Natural killer cell (primary cell): ENCODE results near the gene CLIP2. TPM values are rescaled to one million over a fixed set of nuclear protein-coding genes. Genes with fewer than 3 reads are reported as not detected.

Experiments
- ATAC-seq, 3 donors: fragments of 150-1000 bp in 2 of 3; fragments of 200-7000 bp in 1 of 3; cut with Tn5 transposase; 1 replicate in 1 of 3; 2 replicates in 2 of 3; pipeline ENCODE4 v1.10.0; 2021; ENCODE audit warnings: mild to moderate bottlenecking in 2 of 3, moderate library complexity in 2 of 3
- DNase-seq, 2 donors: peaks; one replicate each; pipeline versions ENCODE4 v3.0.0 to v3.0.0-alpha.2; 2013 to 2021; ENCODE audit warnings: mixed read lengths in 1 of 2
- H3K27ac ChIP-seq: one replicate; pipeline ENCODE4 v1.5.1; 2013; ENCODE audit warnings: mild to moderate bottlenecking, low read length
- H3K27me3 ChIP-seq: one replicate; pipeline ENCODE4 v1.6.1; 2013; ENCODE audit warnings: low read length; ENCODE audit not compliant: control insufficient read depth, insufficient read depth
- H3K36me3 ChIP-seq: one replicate; pipeline ENCODE4 v1.6.1; 2013; ENCODE audit warnings: low read length; ENCODE audit not compliant: control insufficient read depth, insufficient read depth
- H3K4me1 ChIP-seq: one replicate; pipeline ENCODE4 v1.6.1; 2013; ENCODE audit warnings: low read length; ENCODE audit not compliant: control insufficient read depth, insufficient read depth
- H3K4me3 ChIP-seq: one replicate; pipeline ENCODE4 v1.5.1; 2013; ENCODE audit warnings: low read length
- H3K9me3 ChIP-seq: one replicate; pipeline ENCODE4 v1.6.1; 2013; ENCODE audit warnings: low read length; ENCODE audit not compliant: control insufficient read depth, insufficient read depth
- H3K27ac Mint-ChIP-seq, 2 donors: one replicate each; pipeline ENCODE4 v1.8.0; 2022; ENCODE audit warnings: mild to moderate bottlenecking in 2 of 2, mixed read lengths in 2 of 2, moderate library complexity in 1 of 2
- H3K27me3 Mint-ChIP-seq, 2 donors: one replicate each; pipeline ENCODE4 v1.8.0; 2022; ENCODE audit warnings: low read depth in 2 of 2, mixed read lengths in 2 of 2
- H3K36me3 Mint-ChIP-seq: one replicate; pipeline ENCODE4 v1.8.0; 2022; ENCODE audit warnings: mixed read lengths
- H3K4me1 Mint-ChIP-seq, 2 donors: one replicate each; pipeline ENCODE4 v1.8.0; 2022; ENCODE audit warnings: mixed read lengths in 2 of 2
- H3K4me3 Mint-ChIP-seq: one replicate; pipeline ENCODE4 v1.8.0; 2022; ENCODE audit warnings: mild to moderate bottlenecking, moderate library complexity, mixed read lengths
- H3K9me3 Mint-ChIP-seq, 2 donors: one replicate each; pipeline ENCODE4 v1.8.0; 2022; ENCODE audit warnings: mixed read lengths in 2 of 2
- WGBS: methylation state at CpG from one replicate; pipeline ENCODE4 v1.1.7; 2013; ENCODE audit warnings: missing lambda C conversion rate; ENCODE audit not compliant: insufficient coverage; 5-methylcytosine and 5-hydroxymethylcytosine counted together
- intact Hi-C: fragments of 100-400 bp; cut with micrococcal nuclease; formaldehyde crosslinking; loops from one replicate; pipeline ENCODE4 v1.14.2; 2022
- total RNA-seq, 4 donors: library from RNA; stranded (reverse); fragments of 120-200 nt in 1 of 4; gene quantifications; one replicate each; pipeline versions ENCODE4 v1.2.3 to v1.2.4, GENCODE V29; 2013 to 2022
- TF ChIP-seq, protein P1 (sequence below): fragments of 200-600 bp; IDR thresholded peaks from one replicate; pipeline ENCODE4 v1.8.0; 2022; ENCODE audit warnings: antibody characterized with exemption

The CLIP2 gene
- total RNA-seq, 3 donors from 2014 or later (not counting 1 experiment from before 2014, with no cell fraction given), result 8.5 to 14.7 (median 10.5) TPM

DNA sequence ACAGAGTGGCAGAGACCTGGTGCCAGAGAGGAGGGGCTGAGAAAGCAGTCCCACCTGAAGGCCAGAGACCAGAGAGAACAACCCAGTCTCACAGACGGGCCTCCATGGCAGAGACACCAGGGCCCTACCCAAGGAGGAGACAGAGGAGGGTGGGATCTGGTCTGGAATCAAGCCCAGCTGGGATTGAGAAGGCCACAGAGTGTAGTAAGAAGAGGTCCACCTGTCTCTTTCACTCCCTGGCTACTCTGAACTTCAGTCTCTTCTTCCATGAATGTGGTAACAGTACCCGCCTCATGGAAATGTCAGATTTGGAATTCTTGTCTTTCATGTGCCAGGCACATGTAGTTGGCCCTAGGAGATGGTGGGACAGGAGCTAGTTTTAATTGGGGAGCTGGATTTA lies 55.6 kb downstream of the CLIP2 start:
- H3K27ac ChIP-seq, result no peak overlapping the region
- ATAC-seq, result no peak
- no peak overlapping the region for H3K4me3 Mint-ChIP-seq
- no peaks in the 10 kb centered on the region for H3K36me3 ChIP-seq
- DNase-seq, result no peak
- H3K4me3 ChIP-seq, result no peak overlapping the region
- H3K27me3 ChIP-seq, result no peaks in the 10 kb centered on the region
- H3K36me3 Mint-ChIP-seq, result no peaks in the 10 kb centered on the region
- no peaks in the 10 kb centered on the region for H3K9me3 ChIP-seq
- peaks cover 8% of the 10 kb centered on the region for H3K4me1 ChIP-seq
- H3K9me3 Mint-ChIP-seq, result no peaks in the 10 kb centered on the region
- no peaks in the 10 kb centered on the region for H3K27me3 Mint-ChIP-seq
- no peak overlapping the region for H3K27ac Mint-ChIP-seq
- WGBS, result 100% methylated on average over 2 of the region's 2 CpGs
- intact Hi-C loops, result no loop called here
- peaks cover 0 to 6% of the 10 kb centered on the region in 2 donors for H3K4me1 Mint-ChIP-seq
- TF ChIP-seq, protein P1, sequence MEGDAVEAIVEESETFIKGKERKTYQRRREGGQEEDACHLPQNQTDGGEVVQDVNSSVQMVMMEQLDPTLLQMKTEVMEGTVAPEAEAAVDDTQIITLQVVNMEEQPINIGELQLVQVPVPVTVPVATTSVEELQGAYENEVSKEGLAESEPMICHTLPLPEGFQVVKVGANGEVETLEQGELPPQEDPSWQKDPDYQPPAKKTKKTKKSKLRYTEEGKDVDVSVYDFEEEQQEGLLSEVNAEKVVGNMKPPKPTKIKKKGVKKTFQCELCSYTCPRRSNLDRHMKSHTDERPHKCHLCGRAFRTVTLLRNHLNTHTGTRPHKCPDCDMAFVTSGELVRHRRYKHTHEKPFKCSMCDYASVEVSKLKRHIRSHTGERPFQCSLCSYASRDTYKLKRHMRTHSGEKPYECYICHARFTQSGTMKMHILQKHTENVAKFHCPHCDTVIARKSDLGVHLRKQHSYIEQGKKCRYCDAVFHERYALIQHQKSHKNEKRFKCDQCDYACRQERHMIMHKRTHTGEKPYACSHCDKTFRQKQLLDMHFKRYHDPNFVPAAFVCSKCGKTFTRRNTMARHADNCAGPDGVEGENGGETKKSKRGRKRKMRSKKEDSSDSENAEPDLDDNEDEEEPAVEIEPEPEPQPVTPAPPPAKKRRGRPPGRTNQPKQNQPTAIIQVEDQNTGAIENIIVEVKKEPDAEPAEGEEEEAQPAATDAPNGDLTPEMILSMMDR, result no peak

DNA sequence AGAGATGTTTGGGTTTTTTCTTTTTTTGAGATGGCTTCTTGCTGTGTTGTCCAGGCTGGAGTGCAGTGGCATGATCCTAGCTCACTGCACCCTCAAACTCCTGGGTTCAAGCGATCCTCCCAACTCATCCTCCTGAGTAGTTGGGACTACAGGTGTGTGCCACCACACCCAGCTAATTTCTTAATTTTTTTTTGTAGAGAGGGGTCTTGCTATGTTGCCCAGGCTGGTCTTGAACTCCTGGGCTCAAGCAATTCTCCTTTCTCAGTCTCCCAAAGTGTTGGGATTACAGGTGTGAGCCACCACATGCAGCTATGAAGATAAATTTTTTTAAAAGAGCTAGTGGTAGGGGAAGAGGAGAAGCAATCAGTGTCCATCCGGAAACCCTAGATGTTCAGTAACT lies 56.8 kb downstream of the CLIP2 start:
- no peaks in the 10 kb centered on the region for H3K36me3 ChIP-seq
- no peak overlapping the region for H3K27ac ChIP-seq
- Mint-ChIP-seq H3K4me3 (no peak overlapping the region), H3K27ac (no peak overlapping the region), H3K9me3 (no peaks in the 10 kb centered on the region), H3K36me3 (no peaks in the 10 kb centered on the region), H3K4me1 (no peaks in the 10 kb centered on the region), H3K27me3 (no peaks in the 10 kb centered on the region)
- H3K4me1 ChIP-seq, result peaks cover under 1% of the 10 kb centered on the region
- TF ChIP-seq, protein P1, result no peak
- ATAC-seq (no peak), DNase-seq (no peak)
- H3K27me3 ChIP-seq, result no peaks in the 10 kb centered on the region
- no peak overlapping the region for H3K4me3 ChIP-seq
- intact Hi-C loops, result no loop called here
- 88% methylated on average over 2 of the region's 2 CpGs for WGBS
- no peaks in the 10 kb centered on the region for H3K9me3 ChIP-seq

DNA sequence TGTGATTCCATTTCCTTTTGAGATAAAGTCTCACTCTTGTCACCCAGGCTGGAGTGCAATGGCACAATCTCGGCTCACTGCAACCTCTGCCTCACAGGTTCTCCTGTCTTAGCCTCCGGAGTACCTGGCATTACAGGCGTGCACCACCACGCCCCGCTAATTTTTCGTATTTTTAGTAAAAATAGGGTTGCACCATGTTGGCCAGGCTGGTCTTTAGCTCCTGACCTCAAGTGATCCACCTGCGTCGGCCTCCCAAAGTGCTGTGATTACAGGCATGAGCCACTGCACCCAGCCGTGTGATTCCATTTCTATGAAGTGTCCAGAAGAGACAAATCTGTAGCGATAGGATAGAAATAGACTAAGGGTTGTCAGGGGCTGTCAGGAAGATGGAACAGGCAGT lies 60.4 kb downstream of the CLIP2 start:
- no peak overlapping the region for H3K4me3 Mint-ChIP-seq
- H3K27me3 ChIP-seq, result no peaks in the 10 kb centered on the region
- no peaks in the 10 kb centered on the region for H3K36me3 ChIP-seq
- no peaks in the 10 kb centered on the region for H3K4me1 ChIP-seq
- H3K27ac Mint-ChIP-seq, result no peak overlapping the region
- no peak overlapping the region for H3K27ac ChIP-seq
- no peak for ATAC-seq
- H3K36me3 Mint-ChIP-seq, result no peaks in the 10 kb centered on the region
- H3K4me1 Mint-ChIP-seq, result no peaks in the 10 kb centered on the region
- H3K27me3 Mint-ChIP-seq, result no peaks in the 10 kb centered on the region
- 95% methylated on average over 10 of the region's 10 CpGs for WGBS
- no peaks in the 10 kb centered on the region for H3K9me3 ChIP-seq
- no peak for DNase-seq
- H3K9me3 Mint-ChIP-seq, result no peaks in the 10 kb centered on the region
- TF ChIP-seq, protein P1, result no peak
- H3K4me3 ChIP-seq, result no peak overlapping the region
- intact Hi-C loops, result no loop called here

DNA sequence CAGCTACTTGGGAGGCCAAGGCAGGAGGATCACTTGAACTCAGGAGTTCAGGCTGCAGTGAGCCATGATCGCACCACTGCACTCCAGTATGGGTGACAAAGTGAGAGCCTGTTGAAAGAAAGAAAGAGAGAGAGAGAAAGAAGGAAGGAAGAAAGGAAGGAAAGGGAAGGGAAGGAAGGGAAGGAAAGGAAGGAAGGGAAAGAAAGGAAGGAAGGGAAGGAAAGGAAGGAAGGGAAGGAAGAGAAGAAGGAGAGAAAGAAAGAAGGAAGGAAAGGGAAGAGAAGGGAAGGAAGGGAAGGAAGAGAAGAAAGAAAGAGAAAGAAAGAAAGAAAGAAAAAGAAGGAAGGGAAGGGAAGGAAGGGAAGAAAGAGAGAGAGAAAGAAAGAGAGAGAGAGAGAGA lies 61.5 kb downstream of the CLIP2 start:
- Mint-ChIP-seq H3K4me1 (no peaks in the 10 kb centered on the region), H3K9me3 (no peaks in the 10 kb centered on the region), H3K27me3 (no peaks in the 10 kb centered on the region), H3K36me3 (no peaks in the 10 kb centered on the region), H3K27ac (no peak overlapping the region), H3K4me3 (no peak overlapping the region)
- H3K9me3 ChIP-seq, result no peaks in the 10 kb centered on the region
- H3K4me1 ChIP-seq, result no peaks in the 10 kb centered on the region
- 97% methylated on average over 1 of the region's 1 CpG for WGBS
- no peak overlapping the region for H3K4me3 ChIP-seq
- DNase-seq (no peak), ATAC-seq (no peak)
- TF ChIP-seq, protein P1, result no peak
- intact Hi-C loops, result no loop called here
- H3K27ac ChIP-seq, result no peak overlapping the region
- H3K36me3 ChIP-seq, result no peaks in the 10 kb centered on the region
- H3K27me3 ChIP-seq, result no peaks in the 10 kb centered on the region
